C1 segment of cervical spinal cord (tissue), 14 donors: Measurements from ENCODE around the gene CHST9.
"Not testable (repeated sequence)": the region's sequence is repeated elsewhere in the genome, so short reads cannot be mapped to it uniquely, and the experiment has no call there.

ENCODE experiments used
- DNase-seq, 14 donors: peaks; one replicate each; lab custom pipeline; 2025; lab: John Stamatoyannopoulos, UW

The CHST9 gene

GRCh38 chr18:26931659-26932058, 253.4 kb downstream of the CHST9 start:
- DNase-seq, result no peak

DNA sequence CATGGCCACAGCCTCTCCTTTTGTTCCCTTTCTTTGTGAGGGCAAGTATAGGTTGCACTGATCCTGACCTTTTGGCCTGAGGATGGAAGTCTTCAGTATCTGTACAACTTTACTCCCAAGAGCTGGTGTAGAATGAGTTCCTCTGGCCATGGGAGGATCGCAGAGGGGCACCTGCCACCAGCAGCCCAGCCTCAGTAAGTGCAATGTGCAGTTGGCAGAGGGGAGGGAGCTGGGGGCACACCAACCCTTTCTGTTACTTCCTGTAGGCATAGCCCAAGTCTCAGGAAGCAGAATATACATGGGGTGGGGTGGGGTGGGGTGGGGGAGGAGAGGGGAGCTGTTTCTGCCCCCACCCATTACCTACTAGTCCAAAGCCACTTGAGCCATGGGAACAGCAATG, 254.5 kb downstream of the CHST9 start:
- no peak for DNase-seq

DNA sequence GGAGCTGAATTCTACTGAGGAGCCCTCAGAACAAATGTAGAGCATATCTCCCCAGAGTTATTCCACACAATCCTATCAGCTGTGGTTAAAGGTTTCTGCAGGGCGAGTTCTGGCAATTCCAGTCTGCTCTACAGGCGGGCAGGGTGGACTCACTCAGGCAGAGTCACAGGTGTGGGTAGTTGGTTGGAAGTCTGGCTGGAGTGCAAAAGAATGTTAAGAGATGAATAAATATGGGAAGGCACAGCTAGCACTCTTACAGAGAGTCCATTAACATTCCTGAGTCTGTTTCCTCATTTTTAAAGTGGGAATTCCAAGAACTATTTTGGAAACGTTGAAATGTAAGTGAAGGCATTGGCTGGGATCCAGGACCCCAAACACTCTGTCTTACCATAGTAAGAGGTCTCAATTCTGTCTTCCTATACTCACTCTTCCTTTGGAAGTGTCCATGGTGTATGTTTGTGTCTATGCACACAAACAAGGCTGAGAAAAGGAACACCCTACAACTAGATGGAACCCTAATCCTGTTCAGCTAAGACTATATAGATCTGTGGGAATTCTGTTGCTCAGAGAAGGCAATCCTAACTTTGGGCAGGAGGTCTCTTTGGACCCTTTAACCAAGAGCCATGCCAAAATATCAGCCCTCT, 256.3 kb downstream of the CHST9 start:
- DNase-seq, result no peak

DNA sequence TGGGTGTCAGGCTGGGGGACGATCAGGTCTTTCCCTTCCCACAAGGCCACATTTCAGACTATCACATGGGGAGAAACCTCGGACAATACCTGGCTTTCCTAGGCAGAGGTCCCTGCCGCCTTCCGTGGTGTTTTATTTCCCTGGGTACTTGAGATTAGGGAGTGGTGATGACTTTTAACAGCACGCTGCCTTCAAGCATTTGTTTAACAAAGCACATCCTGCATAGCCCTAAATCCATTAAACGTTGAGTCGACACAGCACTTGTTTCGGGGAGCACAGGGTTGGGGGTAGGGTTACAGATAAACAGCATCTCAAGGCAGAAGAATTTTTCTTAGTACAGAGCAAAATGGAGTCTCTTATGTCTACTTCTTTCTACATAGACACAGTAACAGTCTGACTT, 257.3 kb downstream of the CHST9 start:
- not testable (repeated sequence) for DNase-seq

DNA sequence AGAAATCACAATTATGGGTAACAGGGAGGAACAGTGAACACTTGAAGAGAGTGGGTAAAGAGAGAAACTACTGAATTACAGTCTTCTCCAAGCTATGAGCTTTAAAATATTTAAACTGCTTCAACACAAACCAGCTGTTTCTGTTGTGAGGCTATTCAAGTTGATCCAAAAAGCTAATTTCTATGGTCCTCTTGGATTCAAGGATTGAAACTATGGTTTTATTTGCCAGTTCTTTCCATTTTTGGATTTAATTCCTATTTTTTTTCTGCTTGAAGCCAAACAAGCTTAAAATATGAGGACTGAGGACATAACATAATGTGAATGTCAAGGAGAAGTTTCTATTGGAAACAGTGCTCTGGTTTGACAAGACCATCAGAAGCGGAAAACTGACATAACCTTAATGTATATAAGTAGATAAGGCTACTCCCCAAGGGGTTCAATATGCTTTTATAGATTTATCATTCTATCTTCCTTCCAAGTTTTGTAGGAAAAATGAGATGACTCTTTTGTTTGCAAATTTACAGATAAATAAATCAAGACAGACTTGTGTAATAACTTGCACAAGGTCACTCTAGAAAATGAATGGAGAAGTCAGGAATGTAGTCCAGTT, 258.9 kb downstream of the CHST9 start:
- no peak for DNase-seq

DNA sequence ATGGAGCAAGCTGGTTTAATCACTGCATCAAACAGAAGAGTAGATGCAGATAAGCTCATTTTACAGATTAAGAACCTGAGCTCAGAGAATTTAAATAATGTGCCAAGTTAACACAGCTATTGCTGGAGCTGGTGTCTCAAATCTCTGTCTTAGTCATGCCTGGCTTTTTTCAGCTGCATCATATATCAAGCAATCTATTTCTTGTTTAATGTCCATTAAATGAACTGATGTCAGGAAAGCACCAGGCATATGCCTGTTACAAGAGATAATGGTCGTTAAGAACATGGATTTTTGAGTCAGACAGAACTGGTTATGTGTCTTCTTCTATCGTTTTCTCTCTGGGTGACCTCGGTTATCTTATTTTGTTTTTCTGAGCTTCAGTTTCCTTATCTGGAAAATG, 259.8 kb downstream of the CHST9 start:
- DNase-seq, result no peak

GRCh38 chr18:26922313-26922712, 262.8 kb downstream of the CHST9 start:
- no peak for DNase-seq

- DNase-seq, result no peak
Observed at GRCh38 chr18:26920644-26921043, 264.5 kb downstream of the CHST9 start.

GRCh38 chr18:26919627-26920026, 265.5 kb downstream of the CHST9 start:
- no peak for DNase-seq

GRCh38 chr18:26919201-26919600, 265.9 kb downstream of the CHST9 start:
- no peak for DNase-seq

GRCh38 chr18:26911840-26912239, 273.3 kb downstream of the CHST9 start:
- no peak for DNase-seq

GRCh38 chr18:26909599-26910290, 275.4 kb downstream of the CHST9 start:
- DNase-seq, result peak in 8 of 14 donors; percentile 1 to 58 (median 24)

GRCh38 chr18:26908906-26909305, 276.2 kb downstream of the CHST9 start:
- peak in 6 of 14 donors; percentile 4 to 32 (median 20) for DNase-seq

GRCh38 chr18:26902291-26902690, 282.8 kb downstream of the CHST9 start:
- peak in 6 of 14 donors; percentile 8 to 74 (median 26) for DNase-seq

DNA sequence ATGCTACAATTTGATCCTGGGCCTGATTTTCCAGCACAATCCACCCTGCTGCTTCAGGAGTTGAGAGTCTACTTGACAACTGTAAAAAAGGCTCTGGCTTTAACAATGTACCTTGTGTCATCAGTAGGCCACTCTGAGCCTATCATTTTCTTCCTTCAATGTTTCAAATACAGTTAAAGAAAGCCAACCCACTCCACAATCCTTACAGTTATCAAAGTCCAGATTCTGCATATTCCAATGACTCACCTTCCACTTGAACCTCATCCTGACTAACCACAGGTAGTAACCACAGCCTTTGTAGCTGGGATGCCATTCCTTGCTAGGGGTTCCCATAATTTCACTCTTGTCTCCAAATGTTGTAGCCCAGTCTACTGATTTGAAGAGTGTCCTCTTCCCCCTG, 284.1 kb downstream of the CHST9 start:
- DNase-seq, result no peak

DNA sequence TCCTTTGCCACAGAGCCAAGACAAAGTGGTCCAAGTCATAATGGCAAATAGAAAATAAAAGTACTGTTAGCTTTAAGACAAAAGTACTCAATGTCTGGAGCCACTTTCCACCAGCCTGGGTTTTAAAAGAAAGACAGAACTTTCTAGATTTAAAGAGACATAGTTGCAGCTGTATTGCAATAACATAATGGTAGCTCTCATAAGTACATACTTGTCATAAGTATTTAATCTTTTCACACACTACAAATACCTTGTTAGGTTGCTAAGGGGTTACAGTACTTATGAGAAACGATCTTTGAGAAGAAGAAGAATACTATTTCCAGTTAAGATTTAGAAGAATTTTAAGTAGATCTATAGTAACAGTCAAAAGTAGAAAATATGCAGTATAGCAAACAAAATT, 290.7 kb downstream of the CHST9 start:
- DNase-seq, result no peak

DNA sequence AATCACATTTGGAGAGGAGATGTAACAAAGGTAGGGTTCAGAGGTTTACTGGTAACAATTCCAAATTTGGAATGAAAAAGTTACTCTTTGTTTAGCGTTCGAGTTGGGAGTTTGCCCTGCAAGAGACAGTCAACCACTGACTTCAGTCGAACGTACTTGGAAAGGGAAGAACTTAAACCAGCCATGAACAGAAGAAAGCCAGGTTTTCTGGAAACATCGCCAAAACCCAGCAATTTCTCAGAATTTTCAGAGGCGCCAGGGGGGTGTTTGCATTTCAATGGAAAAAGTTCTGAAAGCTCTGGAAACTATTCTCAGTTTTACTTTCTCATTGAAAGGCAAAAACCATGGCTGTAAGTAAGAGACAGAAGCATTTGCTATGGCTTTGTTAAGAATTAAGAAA, 291.1 kb downstream of the CHST9 start:
- peak in 6 of 14 donors; percentile 8 to 51 (median 37) for DNase-seq

DNA sequence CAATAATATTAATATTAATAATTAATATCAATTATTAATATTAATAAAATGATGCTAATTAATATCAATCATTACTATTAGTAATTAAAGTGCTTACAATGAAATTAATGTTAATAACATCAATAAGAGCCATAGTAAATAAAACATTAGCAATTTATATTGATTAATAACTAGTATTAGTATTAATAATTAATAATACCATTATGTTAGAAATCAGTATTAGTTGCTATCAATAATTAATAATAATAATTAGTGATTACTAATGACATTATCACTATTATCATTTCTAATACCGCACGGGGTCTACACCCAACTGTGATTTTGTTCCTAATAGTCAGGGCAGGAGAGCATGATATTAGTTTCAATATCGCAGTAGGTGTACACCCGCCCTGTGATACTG, 296.8 kb downstream of the CHST9 start:
- no peak for DNase-seq

GRCh38 chr18:26875040-26875654, 310.0 kb downstream of the CHST9 start:
- DNase-seq, result no peak

- no peak for DNase-seq
Observed at GRCh38 chr18:26874283-26874682, 310.8 kb downstream of the CHST9 start.

DNA sequence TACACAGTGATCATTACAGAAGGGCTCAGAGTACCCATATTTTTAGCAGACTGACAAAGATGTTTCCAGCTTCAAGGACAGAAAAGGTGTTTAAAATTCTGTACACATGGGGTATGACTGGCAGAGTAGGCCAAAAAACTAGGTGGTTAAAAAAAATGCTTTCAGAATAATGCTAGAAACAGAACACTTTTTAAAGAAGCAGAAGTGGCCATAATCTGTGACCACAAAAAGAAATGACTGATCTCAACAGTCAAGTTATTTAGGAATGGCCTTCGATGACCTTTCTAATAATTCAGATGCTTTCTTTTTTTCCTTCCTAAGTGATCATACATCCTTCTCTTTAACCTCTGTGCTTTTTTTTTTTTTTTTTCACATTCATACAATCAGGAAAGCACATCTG, 315.5 kb downstream of the CHST9 start:
- no peak for DNase-seq

DNA sequence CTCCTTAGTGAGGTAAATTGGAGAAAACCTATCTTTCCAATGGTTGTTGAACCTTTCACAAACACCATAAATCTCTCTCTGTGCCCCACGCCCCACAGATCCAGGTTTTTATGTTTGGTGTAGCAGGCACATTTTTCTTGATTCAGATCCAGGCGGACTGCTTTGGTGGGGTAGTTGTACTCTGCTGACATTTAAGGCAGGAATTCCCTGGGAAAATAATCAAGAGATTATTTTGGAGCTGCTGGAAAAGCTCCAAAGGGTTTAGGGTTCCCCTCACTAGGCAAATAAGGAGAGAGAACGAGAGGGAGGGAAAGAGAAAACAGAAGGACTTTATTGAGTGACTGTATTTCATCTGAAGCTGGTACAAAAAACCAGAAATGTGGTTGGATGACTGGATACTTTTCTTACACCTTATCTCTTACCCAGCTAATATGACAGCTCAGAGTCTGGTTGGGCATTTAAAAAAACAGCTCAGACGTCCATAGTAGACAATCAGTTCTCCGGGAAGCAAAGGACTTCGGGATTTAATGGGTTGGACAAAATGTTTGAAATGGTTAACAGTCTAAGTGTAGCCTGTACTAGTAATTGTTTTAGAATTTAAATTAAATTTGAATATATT, 316.0 kb downstream of the CHST9 start:
- DNase-seq, result no peak
